ENCODE measurements around the gene TMEM125. TPM values are rescaled to one million over a fixed set of nuclear protein-coding genes. Genes with fewer than 3 reads are reported as not detected.

TMEM125 gene
- total RNA-seq, 1 donor from 2014 or later, result 0.73 TPM

DNA sequence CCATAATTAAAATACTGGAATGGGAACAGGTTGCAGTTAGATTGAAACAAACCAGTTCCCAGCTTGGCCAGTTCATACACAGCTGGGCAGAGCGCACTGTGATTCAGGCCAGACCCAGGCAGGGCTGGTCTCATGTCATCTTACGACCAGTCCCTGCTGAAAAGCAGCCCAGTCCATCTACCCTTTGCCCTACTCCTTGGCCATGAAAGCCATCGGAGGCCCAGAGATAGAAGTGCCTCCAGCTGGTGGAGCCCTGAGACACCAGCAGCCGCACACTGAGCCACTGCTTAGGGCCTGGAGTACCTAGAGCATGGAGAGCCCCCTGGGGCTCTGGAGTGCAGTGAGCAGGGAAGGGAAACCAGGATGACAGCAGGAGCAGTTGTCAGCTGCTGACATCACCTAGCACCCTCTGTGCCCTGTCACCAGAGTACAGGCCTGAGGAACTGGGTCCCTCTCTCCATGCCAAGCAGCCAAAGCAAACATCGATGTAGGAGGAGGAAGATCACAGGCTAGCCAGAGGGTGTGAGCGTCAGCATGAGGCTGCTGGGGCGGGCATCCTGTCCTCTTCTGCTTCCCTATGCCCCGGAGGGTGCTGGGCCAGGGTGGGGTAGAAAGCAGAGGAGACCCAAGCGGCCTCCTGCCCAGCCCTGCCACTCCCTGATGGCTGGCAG lies 34.2 kb upstream of the TMEM125 start:
- Histone ChIP-seq H3K79me2 (ENCODE audit: low read depth) (no peaks in the 10 kb centered on the region), H3K36me3 (no peaks in the 10 kb centered on the region), H3K27me3 (no peaks in the 10 kb centered on the region), H3K4me1 (peaks cover 3% of the 10 kb centered on the region), H3F3A (ENCODE audit: low read depth) (peaks cover 5% of the 10 kb centered on the region), H4K20me1 (ENCODE audit: low read depth) (no peaks in the 10 kb centered on the region), H3K27ac (no peak overlapping the region), H3K4me2 (no peak overlapping the region), H3K4me3 (no peak overlapping the region), H3K9ac (no peak overlapping the region), H3K9me3 (ENCODE audit: low read depth) (no peaks in the 10 kb centered on the region), H2AFZ (replicated peaks) (no peak overlapping the region)
- Mint-ChIP-seq H3K9me3 (peaks cover 3% of the 10 kb centered on the region), H3K27me3 (ENCODE audit: insufficient read depth, low read depth) (peaks cover 9% of the 10 kb centered on the region), H3K27ac (no peak overlapping the region), H3K4me3 (no peak overlapping the region), H3K36me3 (no peaks in the 10 kb centered on the region), H3K4me1 (peaks cover 4% of the 10 kb centered on the region)
- no peak for TF ChIP-seq EZH2phosphoT487 (IDR thresholded peaks at IDR 0.05)
- TF ChIP-seq EZH2 (IDR thresholded peaks at IDR 0.05), result no peak
- TF ChIP-seq, protein P1, sequence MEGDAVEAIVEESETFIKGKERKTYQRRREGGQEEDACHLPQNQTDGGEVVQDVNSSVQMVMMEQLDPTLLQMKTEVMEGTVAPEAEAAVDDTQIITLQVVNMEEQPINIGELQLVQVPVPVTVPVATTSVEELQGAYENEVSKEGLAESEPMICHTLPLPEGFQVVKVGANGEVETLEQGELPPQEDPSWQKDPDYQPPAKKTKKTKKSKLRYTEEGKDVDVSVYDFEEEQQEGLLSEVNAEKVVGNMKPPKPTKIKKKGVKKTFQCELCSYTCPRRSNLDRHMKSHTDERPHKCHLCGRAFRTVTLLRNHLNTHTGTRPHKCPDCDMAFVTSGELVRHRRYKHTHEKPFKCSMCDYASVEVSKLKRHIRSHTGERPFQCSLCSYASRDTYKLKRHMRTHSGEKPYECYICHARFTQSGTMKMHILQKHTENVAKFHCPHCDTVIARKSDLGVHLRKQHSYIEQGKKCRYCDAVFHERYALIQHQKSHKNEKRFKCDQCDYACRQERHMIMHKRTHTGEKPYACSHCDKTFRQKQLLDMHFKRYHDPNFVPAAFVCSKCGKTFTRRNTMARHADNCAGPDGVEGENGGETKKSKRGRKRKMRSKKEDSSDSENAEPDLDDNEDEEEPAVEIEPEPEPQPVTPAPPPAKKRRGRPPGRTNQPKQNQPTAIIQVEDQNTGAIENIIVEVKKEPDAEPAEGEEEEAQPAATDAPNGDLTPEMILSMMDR (IDR thresholded peaks at IDR 0.05), result no peak
- no peak for DNase-seq (ENCODE audit: low spot score)

DNA sequence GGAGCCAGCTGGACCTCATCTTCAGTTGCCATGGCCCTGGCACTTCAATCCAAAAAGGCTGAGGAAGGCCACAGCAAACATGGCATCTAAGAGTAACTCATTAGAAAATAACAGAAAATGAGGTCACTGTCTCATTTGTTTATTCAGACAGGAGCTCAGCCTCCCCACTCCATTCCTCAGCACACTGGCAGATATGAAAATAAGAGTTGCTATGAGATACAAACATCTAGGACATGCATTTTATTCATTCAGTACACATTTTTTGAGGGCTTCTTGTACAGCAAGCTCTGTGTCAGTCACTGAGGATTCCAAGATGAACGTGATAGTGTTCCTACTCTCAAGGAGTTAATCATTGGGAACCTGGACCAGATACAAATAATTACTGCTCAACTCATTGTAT lies 32.7 kb upstream of the TMEM125 start:
- no peak for TF ChIP-seq EZH2 (IDR thresholded peaks at IDR 0.05)
- TF ChIP-seq, protein P1 (IDR thresholded peaks at IDR 0.05), result no peak
- TF ChIP-seq EZH2phosphoT487 (IDR thresholded peaks at IDR 0.05), result no peak
- no peaks in the 10 kb centered on the region for H3F3A ChIP-seq (ENCODE audit: low read depth)
- Mint-ChIP-seq H3K27ac (no peak overlapping the region), H3K9me3 (peaks cover 3% of the 10 kb centered on the region), H3K36me3 (no peaks in the 10 kb centered on the region), H3K27me3 (ENCODE audit: insufficient read depth, low read depth) (peaks cover 6% of the 10 kb centered on the region), H3K4me3 (no peak overlapping the region), H3K4me1 (no peaks in the 10 kb centered on the region)
- H3K79me2 ChIP-seq (ENCODE audit: low read depth), result no peaks in the 10 kb centered on the region
- no peaks in the 10 kb centered on the region for H4K20me1 ChIP-seq (ENCODE audit: low read depth)
- no peaks in the 10 kb centered on the region for H3K27me3 ChIP-seq
- H3K9ac ChIP-seq, result no peak overlapping the region
- DNase-seq (ENCODE audit: low spot score), result no peak
- no peak overlapping the region for H3K27ac ChIP-seq
- no peaks in the 10 kb centered on the region for H3K4me1 ChIP-seq
- H3K4me3 ChIP-seq, result no peak overlapping the region
- no peak overlapping the region for H3K4me2 ChIP-seq
- no peaks in the 10 kb centered on the region for H3K9me3 ChIP-seq (ENCODE audit: low read depth)
- no peak overlapping the region for H2AFZ ChIP-seq (replicated peaks)
- H3K36me3 ChIP-seq, result no peaks in the 10 kb centered on the region

DNA sequence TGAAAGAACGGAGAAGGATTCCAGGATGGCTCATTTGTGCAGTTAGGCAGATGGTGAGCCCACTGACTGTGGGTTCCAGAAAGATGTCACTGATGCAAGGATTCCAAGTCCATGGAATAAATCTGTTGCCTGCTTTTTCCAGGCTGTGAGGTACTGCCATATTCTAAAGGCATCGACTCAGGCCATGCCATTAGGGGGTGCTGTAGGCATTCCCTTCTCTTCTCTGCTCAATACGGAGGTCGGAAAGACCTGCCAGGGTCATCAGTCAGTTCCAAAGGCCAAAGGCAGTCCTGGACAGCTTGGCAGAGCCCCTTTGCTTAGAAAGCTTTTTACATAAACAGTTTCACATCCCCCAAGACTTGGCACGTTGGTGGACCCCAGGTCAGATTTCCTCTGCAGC lies 31.7 kb upstream of the TMEM125 start:
- Mint-ChIP-seq H3K4me1 (no peaks in the 10 kb centered on the region), H3K36me3 (no peaks in the 10 kb centered on the region), H3K9me3 (peaks cover 3% of the 10 kb centered on the region), H3K4me3 (no peak overlapping the region), H3K27ac (no peak overlapping the region), H3K27me3 (ENCODE audit: insufficient read depth, low read depth) (peaks cover 6% of the 10 kb centered on the region)
- no peak overlapping the region for H2AFZ ChIP-seq (replicated peaks)
- no peaks in the 10 kb centered on the region for H3K27me3 ChIP-seq
- H3K4me1 ChIP-seq, result no peaks in the 10 kb centered on the region
- H3K79me2 ChIP-seq (ENCODE audit: low read depth), result no peaks in the 10 kb centered on the region
- H3K9me3 ChIP-seq (ENCODE audit: low read depth), result no peaks in the 10 kb centered on the region
- TF ChIP-seq EZH2phosphoT487 (IDR thresholded peaks at IDR 0.05) (no peak), EZH2 (IDR thresholded peaks at IDR 0.05) (no peak)
- TF ChIP-seq, protein P1 (IDR thresholded peaks at IDR 0.05), result peak; percentile 88
- no peaks in the 10 kb centered on the region for H4K20me1 ChIP-seq (ENCODE audit: low read depth)
- H3K4me3 ChIP-seq, result no peak overlapping the region
- H3K27ac ChIP-seq, result no peak overlapping the region
- H3K36me3 ChIP-seq, result no peaks in the 10 kb centered on the region
- H3F3A ChIP-seq (ENCODE audit: low read depth), result no peaks in the 10 kb centered on the region
- H3K9ac ChIP-seq, result no peak overlapping the region
- peak; percentile 88 for DNase-seq (ENCODE audit: low spot score)
- no peak overlapping the region for H3K4me2 ChIP-seq
